ENCODE results near the gene EIF5AL1. TPM values are rescaled to one million over a fixed set of nuclear protein-coding genes. Genes with fewer than 3 reads are reported as not detected.

The EIF5AL1 gene
- total and polyA plus RNA-seq, 10 of the 15 experiments (the other 5 are each of a cell fraction or from before 2014, with no cell fraction given): 0.02 to 8.3 (median 0.45) TPM; not detected in 1

- TF ChIP-seq BCLAF1 (IDR thresholded peaks at IDR 0.05) (no peak), ZSCAN29 (IDR thresholded peaks at IDR 0.05) (no peak), HCFC1 (IDR thresholded peaks at IDR 0.05; ENCODE audit: low read length) (no peak), MXI1 (IDR thresholded peaks at IDR 0.05; ENCODE audit: low read depth, low read length) (no peak)
These were observed 20.1 kb upstream of the EIF5AL1 start (continued) for GRCh38 chr10:79492256-79492655.

- H3K4me2 ChIP-seq (ENCODE audit: control insufficient read depth, insufficient read depth): no peak overlapping the region
- no peak for DNase-seq (ENCODE audit: low read depth, low spot score)
- intact Hi-C loops (cut with micrococcal nuclease; ENCODE audit: unreplicated experiment): no loop called here
- ChIA-PET RAD21 (ENCODE audit: unreplicated experiment) (no interaction called here), CTCF (interaction anchor here (0.7 to 6.6 kb wide), 3 partner anchors 12 to 119 kb away, joined by 3 to 100 read pairs (median 4); no protein-coding TSS in a partner anchor), SMC1A (ENCODE audit: uncharacterized antibody, unreplicated experiment) (no interaction called here), POLR2A (interaction anchor here (0.6 kb wide), 1 partner anchor 900 kb away, joined by 8 read pairs; no protein-coding TSS in a partner anchor)
- no peaks in the 10 kb centered on the region for H3K79me2 ChIP-seq (ENCODE audit: control insufficient read depth, insufficient read depth, low read length)
- no peaks in the 10 kb centered on the region for H3K9me3 ChIP-seq (replicated peaks; ENCODE audit: control insufficient read depth, insufficient read depth, low read length)
- H3K27ac ChIP-seq (ENCODE audit: control insufficient read depth, insufficient read depth): no peak overlapping the region
- peaks cover 6% of the 10 kb centered on the region for H3K4me1 ChIP-seq (ENCODE audit: control insufficient read depth, insufficient read depth, low read length)
- H3K9ac ChIP-seq (ENCODE audit: control insufficient read depth, insufficient read depth, low read length): no peak overlapping the region
- H3K27me3 ChIP-seq (replicated peaks in 1 of 2; ENCODE audit: control insufficient read depth in 2 of 2, insufficient read depth in 2 of 2, low read length in 1 of 2): peaks cover 3 to 6% of the 10 kb centered on the region in 2 experiments; a peak in 2 of 4 replicates
- 0% methylated on average over 3 of the region's 3 CpGs for WGBS (ENCODE audit: insufficient coverage, insufficient replicate concordance, low lambda C conversion rate, missing lambda C conversion rate)
- H4K20me1 ChIP-seq (ENCODE audit: control insufficient read depth, insufficient read depth): no peaks in the 10 kb centered on the region
- no peak overlapping the region for H2AFZ ChIP-seq (ENCODE audit: control insufficient read depth, low read depth, low read length)
- no peak overlapping the region for H3K4me3 ChIP-seq
- H3K36me3 ChIP-seq (ENCODE audit: control insufficient read depth in 2 of 2, insufficient read depth in 2 of 2, low read length in 1 of 2): no peaks in the 10 kb centered on the region
- BruUV-seq (replicated peaks): no TSS peak
- no peak for FAIRE-seq
- no peak for ATAC-seq
- in situ Hi-C loops (cut with MboI): no loop called here
- no peak for TF ChIP-seq ATF7 (IDR thresholded peaks at IDR 0.05; ENCODE audit: low read depth)
- TF ChIP-seq NFYB (IDR thresholded peaks at IDR 0.05; ENCODE audit: insufficient read depth, low read depth, low read length): no peak
- no peak for TF ChIP-seq ZNF24 (IDR thresholded peaks at IDR 0.05)
- no peak for TF ChIP-seq RB1 (IDR thresholded peaks at IDR 0.05; ENCODE audit: borderline replicate concordance)
- no peak for TF ChIP-seq EZH2 (IDR thresholded peaks at IDR 0.05; ENCODE audit: borderline replicate concordance, control insufficient read depth, low read depth, low read length)
- TF ChIP-seq BCLAF1 (IDR thresholded peaks at IDR 0.05): no peak
- TF ChIP-seq NR2F1 (conservative IDR thresholded peaks at IDR 0.05): no peak
- no peak for TF ChIP-seq SUPT20H (IDR thresholded peaks at IDR 0.05; ENCODE audit: borderline replicate concordance, control insufficient read depth, low read depth, low read length)
- TF ChIP-seq SIX5 (IDR thresholded peaks at IDR 0.05; ENCODE audit: low read depth, low read length, severe bottlenecking): no peak
- TF ChIP-seq NRF1 (conservative IDR thresholded peaks at IDR 0.05; ENCODE audit: low read depth, low read length): no peak
- no peak for TF ChIP-seq PKNOX1 (IDR thresholded peaks at IDR 0.05)
- no peak for TF ChIP-seq TBL1XR1 (IDR thresholded peaks at IDR 0.05; ENCODE audit: low read depth, low read length)
- no peak for TF ChIP-seq EGR1 (IDR thresholded peaks at IDR 0.05; ENCODE audit: borderline replicate concordance in 1 of 2, low read depth in 2 of 2, low read length in 2 of 2)
- TF ChIP-seq RELA (IDR thresholded peaks at IDR 0.05; ENCODE audit: borderline replicate concordance, partially characterized antibody): no peak
These were observed 19.5 kb upstream of the EIF5AL1 start for GRCh38 chr10:79492839-79493238.
